ENCODE results near the gene RPN2.

Gene RPN2

GRCh38 chr20:37236462-37236861 is 57.3 kb downstream of the RPN2 start:
- no peak for DNase-seq (ENCODE audit: low read depth)
- TF ChIP-seq CTCF (conservative IDR thresholded peaks at IDR 0.05; ENCODE audit: control insufficient read depth, insufficient read depth, low read depth, low read length), result no peak
- no peak overlapping the region for H3K4me3 ChIP-seq (ENCODE audit: control insufficient read depth, low read depth, low read length)

GRCh38 chr20:37237656-37238055 is 58.5 kb downstream of the RPN2 start:
- TF ChIP-seq CTCF (conservative IDR thresholded peaks at IDR 0.05; ENCODE audit: control insufficient read depth, insufficient read depth, low read depth, low read length), result no peak
- no peak overlapping the region for H3K4me3 ChIP-seq (ENCODE audit: control insufficient read depth, low read depth, low read length)
- no peak for DNase-seq (ENCODE audit: low read depth)

- DNase-seq (ENCODE audit: low read depth), result no peak
These were observed 59.3 kb downstream of the RPN2 start for GRCh38 chr20:37238426-37238825.

GRCh38 chr20:37238935-37239451 is 59.9 kb downstream of the RPN2 start:
- TF ChIP-seq CTCF (conservative IDR thresholded peaks at IDR 0.05; ENCODE audit: control insufficient read depth, insufficient read depth, low read depth, low read length), result no peak
- no peak overlapping the region for H3K4me3 ChIP-seq (ENCODE audit: control insufficient read depth, low read depth, low read length)
- peak; percentile 29 for DNase-seq (ENCODE audit: low read depth)

More at GRCh38 chr20:37238426-37238825, 59.3 kb downstream of the RPN2 start:
- no peak for TF ChIP-seq CTCF (conservative IDR thresholded peaks at IDR 0.05; ENCODE audit: control insufficient read depth, insufficient read depth, low read depth, low read length)
- no peak overlapping the region for H3K4me3 ChIP-seq (ENCODE audit: control insufficient read depth, low read depth, low read length)

- no peak for DNase-seq (ENCODE audit: low read depth)
- no peak for TF ChIP-seq CTCF (conservative IDR thresholded peaks at IDR 0.05; ENCODE audit: control insufficient read depth, insufficient read depth, low read depth, low read length)
- H3K4me3 ChIP-seq (ENCODE audit: control insufficient read depth, low read depth, low read length), result no peak overlapping the region
These were observed 61.4 kb downstream of the RPN2 start for GRCh38 chr20:37240337-37241067.

GRCh38 chr20:37242503-37242902 is 63.4 kb downstream of the RPN2 start:
- TF ChIP-seq CTCF (conservative IDR thresholded peaks at IDR 0.05; ENCODE audit: control insufficient read depth, insufficient read depth, low read depth, low read length), result no peak
- H3K4me3 ChIP-seq (ENCODE audit: control insufficient read depth, low read depth, low read length), result no peak overlapping the region
- DNase-seq (ENCODE audit: low read depth), result peak; percentile 9
